HG03442 (cell line): Measurements from ENCODE around the gene SSTR3.

ENCODE experiments used
- ATAC-seq: cut with Tn5 transposase; IDR thresholded peaks from one replicate; pipeline ENCODE4 v1.9.1; 2021; ENCODE audit warnings: mild to moderate bottlenecking, moderate library complexity; ENCODE audit not compliant: unreplicated experiment

Gene SSTR3

DNA sequence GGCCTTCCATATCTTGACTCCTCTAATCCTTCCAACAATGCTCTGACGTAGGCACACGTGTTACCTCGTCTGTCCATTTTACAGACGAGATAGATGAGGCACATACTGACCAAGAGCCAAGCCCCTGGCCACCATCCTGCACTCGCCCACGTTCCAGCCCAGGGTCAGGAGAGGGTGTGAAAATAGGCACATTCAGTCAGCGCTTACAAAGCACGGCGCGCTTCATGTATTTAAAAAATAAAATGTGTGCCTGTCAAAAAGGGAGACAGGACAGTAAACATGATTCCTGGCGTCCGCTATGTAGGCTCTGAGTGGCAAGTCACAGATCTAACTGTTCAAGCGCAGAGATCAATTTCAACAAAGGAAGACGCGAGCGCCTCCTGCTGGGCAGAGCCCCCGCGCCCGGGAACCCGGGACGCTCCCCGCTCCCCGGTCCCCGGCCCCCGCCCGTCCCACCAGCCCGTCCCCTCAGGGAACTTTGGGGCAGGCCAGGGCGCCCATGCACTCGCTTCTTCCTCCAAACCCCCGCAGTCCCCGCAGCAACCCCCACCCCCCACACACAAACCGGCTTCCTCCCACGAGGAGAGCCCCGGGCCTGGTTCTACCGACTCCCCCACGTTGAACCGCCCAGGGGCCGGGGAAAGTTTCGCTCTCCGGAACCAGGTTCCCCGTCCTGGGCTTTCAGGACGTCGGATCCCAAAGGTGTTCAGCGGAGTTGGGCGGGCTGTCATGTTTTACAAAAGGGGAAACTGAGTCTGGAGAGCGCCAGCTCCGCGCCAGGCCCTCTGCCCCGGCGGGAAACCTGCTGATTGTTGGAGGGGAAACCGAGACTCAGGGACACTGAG lies 13.8 kb downstream of the SSTR3 start:
- ATAC-seq = peak; percentile 27

DNA sequence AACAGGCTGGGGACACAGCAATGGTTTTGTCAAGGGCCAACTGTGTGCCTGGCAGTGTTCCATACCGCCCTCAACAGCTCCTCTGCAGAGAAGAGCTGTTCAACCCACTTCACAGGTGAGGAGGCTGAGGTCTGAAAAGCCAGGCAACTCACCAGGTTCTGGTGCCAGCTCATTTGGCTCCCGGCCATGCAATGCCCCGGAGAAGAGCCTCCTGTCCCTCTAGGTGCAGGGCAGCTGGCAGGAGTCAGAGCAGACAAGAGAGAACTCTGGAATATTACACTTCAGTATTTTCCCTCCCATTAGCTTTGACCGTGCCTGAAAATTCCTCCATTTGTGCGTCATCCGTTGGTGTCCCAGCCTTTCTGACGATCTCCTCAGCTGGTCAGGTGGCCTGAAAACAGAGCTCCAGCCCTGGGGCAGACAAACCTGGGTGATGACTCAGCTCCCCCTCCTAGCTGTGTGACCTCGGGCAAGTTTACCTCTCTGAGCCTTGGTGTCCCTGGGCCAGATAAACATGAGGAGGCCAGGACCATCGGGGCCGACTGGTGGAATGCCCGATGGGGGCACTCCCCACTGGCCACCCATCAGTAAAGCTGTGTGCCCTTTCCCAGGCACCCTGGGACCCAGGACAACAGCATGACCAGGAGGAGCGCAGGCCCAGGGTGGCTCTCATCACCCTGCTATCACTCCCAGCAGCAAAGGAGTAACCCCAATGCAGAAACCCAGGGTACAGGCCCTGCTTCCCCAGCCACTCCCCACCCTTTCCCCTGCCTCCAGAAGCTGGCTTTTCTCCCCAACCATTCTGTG lies 14.6 kb downstream of the SSTR3 start:
- no peak for ATAC-seq

DNA sequence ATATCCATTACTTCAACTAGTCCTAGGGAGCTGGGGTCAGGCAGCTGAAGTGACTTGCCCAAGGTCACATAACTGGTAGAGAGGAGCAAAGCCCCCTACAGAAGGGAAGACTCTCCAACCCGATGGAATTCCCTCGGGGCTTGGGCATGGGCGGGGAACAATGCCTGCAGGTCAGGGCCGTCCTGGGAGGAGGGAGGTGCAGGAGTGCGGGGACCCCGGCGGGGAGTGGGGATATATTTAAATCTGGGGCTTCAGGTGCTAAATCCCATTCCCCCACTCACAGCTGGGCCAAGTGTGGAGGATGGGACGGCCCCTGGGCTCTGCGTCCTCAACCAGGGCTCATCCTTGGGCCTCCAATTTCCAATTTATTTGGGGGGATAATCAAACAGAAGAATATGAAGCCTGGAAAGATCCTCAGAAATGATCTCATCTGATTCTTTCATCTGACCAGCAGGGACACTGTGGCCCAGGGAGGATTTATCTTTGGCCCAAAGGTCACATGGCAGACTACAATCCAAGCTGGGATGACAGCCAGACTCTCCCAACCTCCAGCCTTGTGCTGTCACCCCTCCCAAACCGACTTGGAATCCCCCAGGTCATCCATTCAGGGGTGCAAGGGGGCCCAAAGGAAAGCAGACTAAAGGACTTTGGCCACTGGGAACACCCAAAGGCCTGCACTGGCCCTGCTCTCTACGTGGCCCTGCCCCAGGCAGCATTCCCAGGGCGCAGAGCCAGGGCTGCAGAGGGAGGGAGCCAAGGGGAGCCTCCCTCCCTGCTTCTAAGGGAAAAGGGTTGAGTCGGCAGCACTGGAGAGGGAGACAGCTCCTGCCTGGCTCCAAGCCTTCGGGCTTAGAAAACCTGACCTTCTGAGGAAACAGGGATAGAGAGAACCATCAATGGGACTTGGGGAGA lies 15.5 kb downstream of the SSTR3 start:
- no peak for ATAC-seq

DNA sequence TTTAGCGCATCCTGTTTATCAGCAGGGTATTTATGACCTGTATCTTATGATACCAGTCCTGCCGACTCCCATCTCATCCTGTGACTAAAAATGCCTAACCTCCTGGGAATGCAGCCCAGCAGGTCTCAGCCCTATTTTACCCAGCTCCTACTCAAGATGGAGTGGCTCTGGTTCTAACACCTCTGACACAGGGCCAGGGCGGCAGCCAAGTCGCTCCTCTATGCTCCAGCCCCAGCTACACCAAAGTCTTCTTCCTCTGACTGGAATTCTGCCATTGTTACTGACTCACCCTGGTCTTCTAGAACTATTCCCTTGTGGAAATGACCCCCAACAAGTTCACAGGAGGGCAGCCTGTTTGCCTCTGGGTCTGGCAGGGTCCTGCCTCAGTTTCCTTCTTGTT lies 16.4 kb downstream of the SSTR3 start:
- ATAC-seq = no peak

DNA sequence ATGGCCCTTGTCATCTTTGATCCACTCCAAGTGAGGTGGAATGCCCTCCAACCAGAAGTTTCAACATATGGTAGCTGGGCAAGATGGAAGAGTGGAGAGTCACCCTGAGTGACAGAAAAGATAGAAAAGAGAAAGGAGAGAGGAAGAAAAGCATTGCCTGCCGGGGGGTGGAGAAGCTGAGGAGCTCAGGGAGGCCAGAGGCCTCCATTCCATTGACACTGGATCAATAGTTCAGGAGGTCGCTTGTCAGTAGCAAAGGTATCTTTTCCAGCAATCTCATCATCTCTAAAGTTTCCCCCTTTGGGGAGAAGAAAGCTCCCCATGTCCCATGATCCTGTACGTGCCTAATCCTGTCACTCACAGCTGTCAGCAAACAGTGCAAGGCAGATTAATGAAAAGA lies 17.5 kb downstream of the SSTR3 start:
- ATAC-seq = no peak

DNA sequence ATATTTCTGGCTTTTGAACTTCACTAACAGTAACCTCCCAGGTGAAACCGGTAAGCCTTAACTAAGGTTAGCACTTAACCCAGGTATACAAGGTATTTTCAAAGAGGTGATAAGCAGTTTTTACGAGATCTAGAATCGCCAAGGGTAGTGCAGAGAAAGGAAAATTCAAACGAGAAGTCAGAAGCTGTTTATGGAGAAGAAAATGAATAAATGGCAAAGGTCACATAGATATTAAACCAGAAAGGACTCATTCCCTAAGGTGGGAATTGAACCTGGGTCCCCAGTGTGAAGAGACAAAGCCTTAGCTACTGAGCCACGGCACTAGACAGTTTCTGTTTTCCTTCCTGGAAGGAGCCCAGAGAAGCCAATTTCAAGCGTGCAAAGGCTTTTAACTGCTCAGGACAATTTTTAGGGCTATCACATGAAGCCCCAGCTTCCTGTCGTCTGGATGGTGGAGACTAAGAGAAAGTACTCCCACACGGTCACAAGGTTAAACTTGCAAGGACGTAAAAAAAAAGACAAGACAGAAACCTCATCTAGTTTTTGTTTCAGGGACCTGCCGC lies 18.6 kb downstream of the SSTR3 start:
- ATAC-seq = no peak

DNA sequence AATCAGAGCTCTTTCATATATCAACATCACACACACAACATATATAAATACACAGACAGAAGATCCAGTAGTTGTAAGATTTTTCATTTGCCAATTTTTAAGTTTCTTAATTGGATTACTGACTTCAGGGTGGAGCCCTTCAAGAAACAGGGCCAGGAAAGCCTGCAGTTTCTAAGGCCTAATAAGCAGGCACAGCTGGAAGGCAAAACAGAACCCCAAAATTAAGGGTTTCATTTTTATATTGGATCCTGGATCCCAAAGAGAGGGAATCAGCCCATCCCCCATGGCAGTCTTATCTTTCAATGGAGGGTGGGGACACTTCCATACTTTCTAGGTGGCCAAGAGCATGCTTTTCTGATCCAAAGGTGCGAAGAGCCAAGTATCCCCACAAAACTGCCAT lies 19.5 kb downstream of the SSTR3 start:
- ATAC-seq = no peak

DNA sequence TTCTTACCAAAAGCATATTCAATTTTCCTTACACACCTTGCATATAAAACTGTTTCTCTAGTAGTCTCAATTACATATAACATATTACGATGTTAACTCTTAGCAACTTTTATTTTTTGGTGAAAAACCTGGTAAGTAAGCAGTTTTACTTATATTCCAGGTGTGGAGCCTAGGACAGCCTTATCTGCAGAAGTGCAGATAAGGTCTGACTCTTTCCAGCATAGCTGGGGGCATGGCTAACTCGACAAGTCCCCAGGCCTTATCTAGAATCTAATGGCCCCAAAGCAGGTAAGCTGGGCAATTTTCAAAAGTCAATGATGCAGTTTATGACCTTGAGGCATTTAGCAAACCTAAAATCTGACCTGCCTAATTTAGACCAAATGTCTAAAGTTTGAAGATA lies 20.1 kb downstream of the SSTR3 start:
- no peak for ATAC-seq

DNA sequence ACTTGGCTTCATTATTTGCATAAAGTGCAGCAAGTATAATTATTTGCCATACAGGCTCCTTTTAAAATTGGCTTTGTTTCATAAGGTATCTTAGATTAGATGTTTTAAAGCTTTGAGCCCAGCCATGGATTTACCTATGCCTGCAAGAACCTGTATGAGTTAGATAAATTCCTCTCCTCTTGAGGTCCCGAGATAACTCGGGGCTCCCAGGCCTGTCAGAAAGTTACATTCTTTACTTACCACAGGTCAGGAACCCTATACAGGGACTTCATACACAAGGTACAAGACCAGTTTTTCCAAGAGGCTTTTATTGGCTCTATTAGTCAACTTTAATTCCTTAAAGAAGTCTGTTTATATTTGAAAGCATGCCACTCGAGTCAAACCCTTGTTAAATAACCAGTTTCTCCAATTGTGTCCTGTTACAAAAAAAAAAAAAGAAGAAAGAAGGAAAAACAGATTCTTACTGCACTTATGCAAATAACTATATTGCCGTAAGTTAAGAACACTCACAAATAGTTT lies 22.0 kb downstream of the SSTR3 start:
- no peak for ATAC-seq

DNA sequence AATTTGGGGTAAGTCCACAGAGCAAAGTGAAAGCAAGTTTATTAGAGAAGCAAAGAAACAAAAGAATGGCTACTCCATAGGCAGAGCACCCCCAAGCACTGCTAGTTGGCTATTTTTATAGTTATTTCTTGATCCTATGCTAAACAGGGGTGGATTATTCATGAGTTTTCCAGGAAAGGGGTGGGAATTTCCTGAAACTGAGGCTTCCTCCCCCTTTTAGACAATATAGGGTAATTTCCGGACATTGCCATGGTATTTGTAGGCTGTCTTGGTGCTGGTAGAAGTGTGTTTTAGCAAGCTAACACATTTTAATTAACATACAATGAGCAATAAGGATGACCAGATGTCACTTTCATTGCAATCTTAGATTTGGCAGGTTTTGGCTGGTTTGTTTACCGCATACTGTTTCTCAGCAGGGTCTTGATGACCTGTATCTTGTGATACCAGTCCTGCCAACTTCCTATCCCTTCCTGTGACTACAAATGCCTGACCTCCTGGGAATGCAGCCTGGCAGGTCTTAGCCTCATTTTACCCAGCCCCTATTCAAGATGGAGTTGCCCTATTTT lies 23.3 kb downstream of the SSTR3 start:
- ATAC-seq = no peak

DNA sequence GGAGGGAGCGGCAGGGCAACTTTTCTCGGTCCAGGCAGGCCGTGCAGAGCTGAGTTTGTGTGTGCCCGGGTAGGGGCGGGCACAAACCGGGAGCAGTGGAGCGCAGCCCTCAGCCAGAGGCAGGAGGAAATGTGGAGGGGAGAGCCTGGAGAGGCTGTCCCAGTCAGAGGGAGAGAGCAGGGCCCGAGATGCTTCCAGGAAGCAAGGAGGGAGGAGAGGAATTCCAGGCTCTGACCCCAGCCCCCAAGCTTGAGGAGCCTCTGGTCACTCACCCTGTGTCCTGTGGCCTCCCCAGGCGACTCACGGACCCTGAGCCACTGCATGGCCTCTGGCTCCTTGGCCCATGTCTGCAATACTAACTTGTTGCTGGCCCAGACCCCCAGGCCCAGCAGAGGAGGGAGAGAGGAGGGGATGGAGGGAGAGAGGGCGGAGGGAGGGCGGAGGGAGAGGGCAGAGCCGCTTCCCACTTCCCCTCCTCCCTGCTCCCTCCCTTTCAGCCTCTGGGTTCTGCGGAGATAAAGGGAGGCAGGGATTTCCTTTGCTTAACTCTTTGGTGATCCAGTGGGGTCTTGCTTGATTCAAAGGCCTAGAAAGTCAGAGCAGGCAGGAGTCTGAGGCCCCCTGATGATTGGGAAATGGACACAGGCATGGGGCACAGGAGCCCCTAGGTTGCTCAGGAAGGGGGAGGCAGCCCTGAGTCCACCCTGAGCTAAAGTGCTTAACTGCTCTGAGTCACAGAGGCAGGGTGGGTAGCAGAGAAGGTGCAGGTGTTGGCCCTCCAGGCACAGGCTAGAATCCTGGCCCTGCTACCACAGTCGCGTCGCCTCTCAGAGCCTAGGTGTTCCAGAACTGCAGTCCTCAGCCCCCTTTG lies 24.2 kb downstream of the SSTR3 start, which contains the start of gene C1QTNF6:
TSS of gene C1QTNF6 (minus strand) at position 357 of the 871 bp plus-strand sequence. CDS start at position 323, 34 bp downstream.
- no peak for ATAC-seq

DNA sequence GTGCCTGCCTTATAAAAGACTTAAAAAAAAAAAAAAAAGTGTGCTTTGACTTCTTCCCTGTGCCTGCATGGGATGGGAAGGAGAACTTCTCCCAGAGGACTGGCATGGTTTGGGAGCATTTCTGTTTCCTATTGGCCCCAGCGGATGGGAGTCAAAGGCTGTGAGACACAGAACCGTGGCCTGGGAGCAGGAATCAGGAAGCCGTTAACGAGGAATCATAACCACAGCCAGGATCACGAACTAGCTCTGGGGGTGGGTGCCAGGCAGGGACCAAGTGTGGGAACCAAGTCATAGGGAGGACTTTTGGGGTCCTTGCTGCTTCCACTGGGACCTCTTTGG lies 24.8 kb downstream of the SSTR3 start:
- ATAC-seq = no peak

DNA sequence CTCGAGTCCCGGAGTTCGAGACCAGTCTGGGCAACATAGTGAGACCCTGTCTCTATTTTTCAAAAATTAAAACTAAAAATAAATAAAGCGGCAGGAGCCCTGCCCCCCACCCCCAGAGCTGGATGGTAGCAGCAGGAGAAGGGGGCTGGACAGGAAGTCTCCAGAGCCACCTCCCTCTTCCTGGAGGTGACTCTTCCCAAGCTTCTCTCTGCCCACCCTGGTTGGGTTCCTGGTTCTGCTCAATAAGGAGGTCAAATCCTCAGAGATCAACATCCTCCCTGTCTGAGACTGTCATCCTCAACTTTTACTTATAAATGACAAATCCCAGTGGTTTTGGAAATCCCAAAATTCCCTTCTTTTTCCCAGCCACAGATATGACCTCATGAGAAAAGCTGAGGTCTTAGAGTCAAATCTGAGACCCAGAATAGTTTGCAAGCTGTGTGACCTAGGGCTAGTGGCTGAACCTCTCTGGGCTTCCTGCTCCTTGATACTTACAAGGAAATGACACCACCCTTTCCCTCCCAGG lies 25.2 kb downstream of the SSTR3 start:
- no peak for ATAC-seq

DNA sequence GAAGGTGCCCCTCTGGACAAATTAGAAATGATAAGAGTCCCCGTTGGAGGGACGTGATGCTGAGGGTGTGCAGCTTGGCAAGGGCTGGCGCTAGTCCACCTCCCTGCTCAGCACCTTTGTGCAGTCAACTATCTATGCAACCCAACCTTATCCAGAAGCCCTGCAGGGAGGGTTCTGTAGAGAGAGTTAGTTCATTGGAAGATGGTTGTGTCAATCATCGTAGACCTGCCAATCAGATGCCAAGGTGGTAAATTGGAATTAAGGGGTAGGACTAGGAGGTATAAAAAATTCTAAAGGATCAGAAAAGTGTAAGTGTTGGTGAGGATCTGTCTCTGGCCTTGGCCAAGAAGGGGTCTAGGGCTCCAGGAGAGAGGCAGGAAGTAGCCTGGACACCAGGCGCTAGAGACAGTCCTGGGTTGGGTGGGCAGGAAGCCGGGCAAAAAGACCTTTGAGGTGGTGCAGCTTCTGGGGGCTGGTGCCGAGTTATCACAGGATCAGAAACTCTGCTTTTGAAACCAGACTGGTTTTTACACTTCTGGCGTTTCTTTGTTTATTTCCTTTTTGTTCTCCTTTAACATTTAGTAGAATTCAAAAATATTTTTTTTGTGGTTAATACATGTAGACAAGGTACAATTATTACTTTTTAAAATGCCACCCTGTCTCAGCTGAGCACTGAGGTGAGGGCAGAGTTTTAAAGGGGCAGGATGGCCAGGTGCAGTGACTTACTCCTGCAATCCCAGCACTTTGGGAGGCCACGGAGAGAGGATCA lies 25.9 kb downstream of the SSTR3 start:
- no peak for ATAC-seq

DNA sequence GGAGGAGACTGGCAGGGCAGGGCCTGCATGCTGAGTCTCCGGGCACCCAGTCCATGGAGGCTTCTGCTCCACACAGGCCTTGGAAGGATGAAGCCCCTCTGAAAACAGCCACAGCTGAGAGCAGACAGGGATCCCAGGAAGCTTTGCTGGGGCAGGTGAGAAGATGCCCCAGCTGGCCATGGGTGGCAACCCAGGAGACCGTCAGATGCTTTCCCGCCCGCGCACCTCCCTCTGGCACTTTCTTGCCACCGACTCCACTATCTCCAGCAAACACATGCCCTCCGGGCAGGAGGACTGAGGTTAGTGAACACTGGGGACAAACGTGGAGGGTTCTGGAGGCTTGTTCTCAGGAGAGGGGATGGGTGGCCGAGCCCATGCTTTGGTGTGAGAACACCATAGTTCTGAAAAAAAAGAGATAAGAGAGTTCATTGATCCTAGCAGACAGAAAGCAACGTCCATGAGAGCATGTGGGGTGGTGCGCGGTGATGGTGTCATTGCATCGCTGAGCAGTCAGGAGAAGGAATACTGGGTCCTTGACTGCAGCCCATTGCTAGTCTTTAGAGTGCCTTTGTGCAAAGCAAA lies 26.5 kb downstream of the SSTR3 start:
- no peak for ATAC-seq

DNA sequence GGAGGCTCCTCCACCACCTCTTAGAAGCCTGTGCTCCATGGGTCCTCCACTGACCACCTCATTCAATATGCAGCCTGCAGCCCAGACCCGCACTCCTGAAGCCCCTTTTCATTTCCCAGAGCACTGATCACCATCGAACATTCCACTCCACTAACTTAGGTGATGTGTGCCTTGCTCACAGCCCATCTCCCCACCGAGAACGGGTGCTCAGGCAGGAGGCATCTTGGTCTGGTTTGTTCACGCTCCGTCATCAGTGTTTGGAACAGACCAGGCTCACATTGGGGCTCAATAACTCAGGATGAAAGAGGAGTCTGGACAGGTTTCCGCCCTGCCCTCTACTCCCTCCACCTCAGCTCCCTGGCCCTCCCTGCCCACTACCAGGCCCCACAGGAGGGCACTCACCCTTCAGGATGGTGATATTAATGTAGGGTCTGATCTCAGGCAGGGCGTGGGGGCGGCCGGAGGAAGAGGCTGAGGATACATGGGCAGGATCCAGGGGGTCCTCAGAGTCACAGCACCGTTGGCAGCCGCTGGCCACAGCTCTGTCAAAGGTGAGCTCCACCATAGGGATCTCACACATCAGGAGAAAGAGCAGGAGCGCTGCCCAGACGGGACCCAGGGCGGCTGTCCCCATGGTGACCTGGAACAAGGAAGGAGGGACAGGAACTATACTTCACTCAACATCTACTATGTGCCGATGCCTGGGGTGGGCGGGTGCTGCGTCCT lies 27.3 kb downstream of the SSTR3 start:
- ATAC-seq = no peak

DNA sequence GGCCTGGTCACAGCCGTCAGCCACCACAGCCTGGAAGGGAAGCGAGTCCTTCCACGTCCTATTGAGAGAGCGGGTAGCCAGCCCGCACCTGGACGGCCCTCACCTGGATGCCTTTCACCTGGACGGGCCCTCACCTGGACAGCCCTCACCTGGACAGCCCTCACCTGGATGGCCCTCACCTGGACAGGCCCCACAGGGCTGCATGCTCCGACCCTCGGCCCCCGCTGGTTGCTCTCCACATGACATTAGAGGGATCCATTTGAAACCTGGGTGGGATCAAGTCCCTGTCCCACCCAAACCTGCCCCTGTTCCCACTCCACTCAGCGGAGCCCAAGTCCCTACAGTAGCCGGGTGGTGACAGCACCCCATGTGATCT lies 27.9 kb downstream of the SSTR3 start:
- no peak for ATAC-seq
